Thoracic aorta endothelial cell (primary cell): ENCODE data around the gene BEST1. TPM values are rescaled to one million over a fixed set of nuclear protein-coding genes. Genes with fewer than 3 reads are reported as not detected.

Experiments used
- small RNA-seq: library from RNA; depleted of rRNA; stranded (forward); fragments of <200 nt; gene quantifications from one replicate; pipeline ENCODE3, GENCODE V24; 2012
- total RNA-seq: library from RNA; depleted of rRNA; stranded (reverse); fragments of >200 nt; gene quantifications from 2 replicates; pipeline ENCODE4 v1.2.3, GENCODE V29; 2012

The BEST1 gene
- total RNA-seq = under 0.01 and 0.14 TPM in 2 replicates

GRCh38 chr11:61950035-61950547, at the start of gene BEST1:
Gene BEST1 (plus strand): TSS chr11:61950351. CDS start chr11:61951807, 1,456 bp downstream.

GRCh38 chr11:61917334-61918109, 32.6 kb upstream of the BEST1 start, which contains the start of gene RAB3IL1:
Gene RAB3IL1 (minus strand): TSS chr11:61917566. CDS start chr11:61917367, 199 bp downstream.

DNA sequence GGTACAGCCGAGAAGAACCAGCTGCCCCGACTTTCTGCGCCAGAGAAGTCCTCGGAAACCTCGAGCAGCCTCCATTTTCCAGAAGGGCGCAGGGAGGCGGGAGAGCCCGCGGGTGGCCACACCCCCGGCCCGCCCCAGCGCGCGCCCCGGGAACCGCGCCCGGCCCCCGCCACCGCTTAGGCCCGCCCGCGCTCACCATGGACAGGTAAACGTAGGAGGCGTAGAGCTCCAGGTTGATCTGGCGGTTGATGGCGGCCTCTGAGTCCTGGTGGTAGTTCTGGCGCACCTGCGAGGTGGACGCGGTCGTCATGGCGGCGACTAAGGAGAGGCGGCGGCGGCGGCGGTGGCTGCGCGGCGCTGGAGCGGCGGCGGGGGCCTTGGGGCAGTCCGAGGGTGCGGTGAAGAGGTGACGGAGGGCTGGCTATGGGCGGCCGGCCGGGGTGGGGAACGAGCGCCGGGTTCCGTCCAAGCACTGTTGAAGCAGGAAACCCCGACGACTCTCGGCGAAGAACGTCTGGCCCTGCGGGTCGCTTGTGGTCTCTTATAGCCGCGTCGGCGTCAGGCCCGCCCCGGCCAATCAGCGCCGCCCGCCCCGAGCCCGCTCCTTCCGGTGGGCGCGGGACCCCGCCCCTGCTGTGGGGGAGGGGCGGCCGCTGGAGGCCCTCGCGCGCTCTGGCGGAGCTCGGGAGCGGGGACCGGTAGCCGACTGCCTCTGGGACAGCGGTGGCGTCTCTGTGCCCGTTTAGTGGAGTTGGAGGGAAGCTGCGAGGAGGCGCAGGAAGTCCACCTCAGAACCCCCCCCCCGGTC, 17.2 kb downstream of the BEST1 start, which contains the start of gene FTH1:
Gene FTH1, minus strand, starts transcription at position 519 of the 808 bp plus-strand sequence. Its CDS starts 209 bp downstream, at position 310.

Small RNA genes lying within 50 kb of the gene (small RNA-seq; reads per million reads assigned to genes)
- not detected for gene RNU6-1243P

Other genes starting within 250 kb of the BEST1 start
- 0.66 and 1.4 TPM in 2 replicates for gene MYRF, start 197.7 kb upstream of the BEST1 start, total RNA-seq
- gene TMEM258, start 157.8 kb upstream of the BEST1 start, total RNA-seq = 46.4 and 56.1 TPM in 2 replicates
- 48.8 and 63.8 TPM in 2 replicates for gene FEN1, start 157.4 kb upstream of the BEST1 start, total RNA-seq
- gene FADS1, start 133.3 kb upstream of the BEST1 start, total RNA-seq = 70.5 and 134 TPM in 2 replicates
- 254 and 468 TPM in 2 replicates for gene FADS2, start 122.1 kb upstream of the BEST1 start, total RNA-seq
- 93.5 and 100 TPM in 2 replicates for gene FADS3, start 58.8 kb upstream of the BEST1 start, total RNA-seq
- gene RAB3IL1, start 32.8 kb upstream of the BEST1 start, total RNA-seq = 1.0 and 1.6 TPM in 2 replicates
- 696 and 1,197 TPM in 2 replicates for gene FTH1, start 17.3 kb downstream of the BEST1 start, total RNA-seq
- 41.5 and 88.5 TPM in 2 replicates for gene INCENP, start 173.7 kb downstream of the BEST1 start, total RNA-seq
- not detected in 2 replicates for gene SCGB1D1, start 239.9 kb downstream of the BEST1 start, total RNA-seq